GM12873 (cell line): ENCODE results near the gene G6PC3.

Source experiments
- TF ChIP-seq, protein P1 (sequence below): IDR thresholded peaks from 2 replicates; pipeline ENCODE4 v1.5.1; 2012; ENCODE audit warnings: low read depth, mild to moderate bottlenecking, moderate library complexity, low read length, control low read depth; ENCODE audit not compliant: insufficient read depth; ENCODE audit errors: missing control alignments

Gene G6PC3

DNA sequence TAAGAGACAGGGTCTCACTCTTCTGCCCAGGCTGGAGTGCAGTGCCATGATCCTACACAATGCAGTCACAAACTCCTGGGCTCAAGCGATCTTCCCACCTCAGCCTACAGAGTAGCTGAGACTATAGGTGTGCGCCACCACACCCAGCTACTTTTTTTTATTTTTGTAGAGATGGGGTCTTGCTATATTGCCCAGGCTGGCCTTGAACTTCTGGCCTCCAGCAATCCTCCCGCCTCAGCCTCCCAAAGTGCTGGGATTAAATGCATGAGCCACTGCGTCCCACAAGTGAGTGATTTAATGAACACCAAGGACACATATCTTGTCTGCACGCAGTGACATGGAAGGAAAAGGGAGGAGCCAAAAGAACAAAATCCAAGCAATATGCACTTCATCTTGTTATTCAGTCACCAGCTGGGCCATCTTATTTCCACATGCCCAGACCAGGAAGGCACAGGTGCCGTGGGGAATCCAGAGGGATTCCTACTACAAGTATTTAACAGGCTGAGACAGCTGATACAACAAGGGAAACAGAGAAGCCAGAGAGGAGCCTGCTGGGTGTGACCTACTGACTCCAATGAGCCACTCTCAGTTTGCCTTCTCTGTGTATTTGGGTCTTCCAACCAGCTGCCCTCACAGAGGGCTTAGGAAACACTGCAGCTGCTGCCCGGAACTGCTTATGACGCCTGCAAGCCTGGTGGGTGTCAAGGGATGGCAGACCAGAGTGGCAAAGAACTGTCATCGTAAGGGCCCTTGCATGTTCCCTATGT lies 21.1 kb upstream of the G6PC3 start:
- TF ChIP-seq, protein P1, sequence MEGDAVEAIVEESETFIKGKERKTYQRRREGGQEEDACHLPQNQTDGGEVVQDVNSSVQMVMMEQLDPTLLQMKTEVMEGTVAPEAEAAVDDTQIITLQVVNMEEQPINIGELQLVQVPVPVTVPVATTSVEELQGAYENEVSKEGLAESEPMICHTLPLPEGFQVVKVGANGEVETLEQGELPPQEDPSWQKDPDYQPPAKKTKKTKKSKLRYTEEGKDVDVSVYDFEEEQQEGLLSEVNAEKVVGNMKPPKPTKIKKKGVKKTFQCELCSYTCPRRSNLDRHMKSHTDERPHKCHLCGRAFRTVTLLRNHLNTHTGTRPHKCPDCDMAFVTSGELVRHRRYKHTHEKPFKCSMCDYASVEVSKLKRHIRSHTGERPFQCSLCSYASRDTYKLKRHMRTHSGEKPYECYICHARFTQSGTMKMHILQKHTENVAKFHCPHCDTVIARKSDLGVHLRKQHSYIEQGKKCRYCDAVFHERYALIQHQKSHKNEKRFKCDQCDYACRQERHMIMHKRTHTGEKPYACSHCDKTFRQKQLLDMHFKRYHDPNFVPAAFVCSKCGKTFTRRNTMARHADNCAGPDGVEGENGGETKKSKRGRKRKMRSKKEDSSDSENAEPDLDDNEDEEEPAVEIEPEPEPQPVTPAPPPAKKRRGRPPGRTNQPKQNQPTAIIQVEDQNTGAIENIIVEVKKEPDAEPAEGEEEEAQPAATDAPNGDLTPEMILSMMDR = no peak

DNA sequence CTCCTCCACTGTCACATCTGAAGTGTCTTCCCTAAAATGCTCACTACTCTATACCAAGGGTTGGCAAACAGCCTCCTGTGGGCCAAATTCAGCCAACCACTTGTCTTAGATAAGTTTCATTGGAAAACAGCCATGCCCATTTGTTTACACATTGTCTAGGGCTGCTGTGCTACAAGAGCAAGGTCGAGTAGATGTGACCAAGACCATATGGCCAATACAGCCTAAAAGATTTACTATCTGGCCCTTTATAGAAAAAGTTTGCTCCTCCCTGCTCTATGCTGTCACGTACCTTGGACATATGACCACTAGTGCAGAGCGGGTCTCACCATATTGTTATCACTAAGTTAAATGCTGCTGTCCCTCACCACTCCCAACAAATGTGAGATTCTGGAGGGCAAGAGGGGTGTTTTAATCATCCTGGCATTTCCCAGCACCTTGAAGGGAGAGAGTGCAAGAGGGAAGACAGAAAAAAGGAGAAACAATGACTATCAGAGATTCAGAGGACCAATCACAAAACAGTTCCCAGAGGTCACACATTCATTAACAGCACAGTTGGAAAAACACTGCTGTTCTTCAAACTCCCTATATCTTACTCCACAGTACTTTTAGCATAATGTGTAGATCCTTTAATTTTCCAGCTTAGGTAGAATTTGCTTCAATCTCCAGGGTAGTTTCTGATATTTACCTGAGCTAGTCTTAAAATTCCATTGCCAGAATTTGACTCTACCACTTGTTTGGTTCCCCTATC lies 17.2 kb upstream of the G6PC3 start:
- TF ChIP-seq, protein P1 = no peak

DNA sequence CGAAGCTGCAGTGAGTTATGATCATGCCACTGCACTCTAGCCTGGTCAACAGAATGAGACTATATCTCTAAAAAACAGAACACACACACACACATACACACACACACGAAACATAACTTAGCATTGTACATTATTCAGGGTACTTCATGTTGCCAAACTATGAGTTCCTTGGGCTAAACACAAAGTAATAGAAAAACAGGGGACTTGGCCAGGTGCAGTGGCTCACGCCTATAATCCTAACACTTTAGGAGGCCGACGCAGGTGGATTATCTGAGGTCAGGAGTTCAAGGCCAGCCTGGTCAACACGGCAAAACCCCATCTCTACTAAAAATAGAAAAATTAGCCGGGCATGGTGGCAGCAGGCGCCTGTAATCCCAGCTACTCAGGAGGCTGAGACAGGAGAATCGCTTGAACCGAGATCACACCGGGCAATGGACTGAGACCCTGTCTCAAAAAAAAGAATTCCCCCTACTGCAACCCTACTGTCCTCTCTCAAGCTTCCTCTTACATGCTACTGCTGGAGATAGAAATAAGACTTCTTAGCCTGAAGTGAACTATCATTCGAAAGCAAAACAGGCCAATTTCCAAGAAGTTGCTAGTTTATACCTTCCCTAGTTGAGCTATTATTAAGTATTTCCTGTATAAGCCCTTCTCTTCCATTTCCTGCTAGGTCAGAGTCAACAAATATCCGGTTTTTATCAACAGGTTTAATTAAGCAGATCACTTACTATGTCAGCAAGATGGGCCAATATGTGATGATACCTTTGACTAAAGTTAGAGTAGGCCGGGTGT lies 11.2 kb upstream of the G6PC3 start:
- TF ChIP-seq, protein P1 = no peak

DNA sequence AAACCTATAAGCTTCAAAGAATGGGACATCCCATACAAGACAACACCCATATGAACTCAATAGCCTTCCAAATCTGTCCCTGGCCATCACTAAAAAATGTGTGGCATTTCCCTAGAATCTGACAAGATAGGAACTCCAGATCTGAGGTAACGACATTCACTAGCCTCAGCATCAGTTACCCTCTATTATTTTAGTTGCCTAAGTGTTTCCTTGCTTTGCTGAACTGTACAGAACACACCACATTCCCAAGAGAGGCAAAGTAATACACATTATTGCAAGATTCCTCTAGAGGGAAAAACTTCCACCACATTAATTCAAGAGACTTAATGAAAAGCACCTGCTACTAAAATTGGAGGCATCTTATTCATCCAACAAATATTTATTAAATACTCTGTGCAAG lies 9.1 kb upstream of the G6PC3 start:
- TF ChIP-seq, protein P1 = no peak

DNA sequence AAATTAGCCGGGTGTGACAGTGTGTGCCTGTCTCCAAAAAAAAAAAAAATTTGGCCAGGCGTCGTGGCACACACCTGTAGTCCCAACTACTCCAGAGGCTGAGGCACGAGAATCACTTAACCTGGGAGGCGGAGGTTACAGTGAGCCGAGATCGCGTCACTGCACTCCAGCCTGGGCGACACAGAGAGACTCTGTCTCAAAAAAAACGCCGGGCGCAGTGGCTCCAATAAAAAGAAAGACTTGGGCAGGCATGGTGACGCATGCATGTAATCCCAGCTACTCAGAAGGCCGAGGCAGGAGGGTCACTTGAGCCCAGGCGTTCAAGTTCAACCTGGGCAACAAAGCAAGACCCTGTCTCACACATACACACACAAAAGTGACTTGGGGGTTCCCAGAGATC lies 7.7 kb upstream of the G6PC3 start:
- TF ChIP-seq, protein P1 = no peak

DNA sequence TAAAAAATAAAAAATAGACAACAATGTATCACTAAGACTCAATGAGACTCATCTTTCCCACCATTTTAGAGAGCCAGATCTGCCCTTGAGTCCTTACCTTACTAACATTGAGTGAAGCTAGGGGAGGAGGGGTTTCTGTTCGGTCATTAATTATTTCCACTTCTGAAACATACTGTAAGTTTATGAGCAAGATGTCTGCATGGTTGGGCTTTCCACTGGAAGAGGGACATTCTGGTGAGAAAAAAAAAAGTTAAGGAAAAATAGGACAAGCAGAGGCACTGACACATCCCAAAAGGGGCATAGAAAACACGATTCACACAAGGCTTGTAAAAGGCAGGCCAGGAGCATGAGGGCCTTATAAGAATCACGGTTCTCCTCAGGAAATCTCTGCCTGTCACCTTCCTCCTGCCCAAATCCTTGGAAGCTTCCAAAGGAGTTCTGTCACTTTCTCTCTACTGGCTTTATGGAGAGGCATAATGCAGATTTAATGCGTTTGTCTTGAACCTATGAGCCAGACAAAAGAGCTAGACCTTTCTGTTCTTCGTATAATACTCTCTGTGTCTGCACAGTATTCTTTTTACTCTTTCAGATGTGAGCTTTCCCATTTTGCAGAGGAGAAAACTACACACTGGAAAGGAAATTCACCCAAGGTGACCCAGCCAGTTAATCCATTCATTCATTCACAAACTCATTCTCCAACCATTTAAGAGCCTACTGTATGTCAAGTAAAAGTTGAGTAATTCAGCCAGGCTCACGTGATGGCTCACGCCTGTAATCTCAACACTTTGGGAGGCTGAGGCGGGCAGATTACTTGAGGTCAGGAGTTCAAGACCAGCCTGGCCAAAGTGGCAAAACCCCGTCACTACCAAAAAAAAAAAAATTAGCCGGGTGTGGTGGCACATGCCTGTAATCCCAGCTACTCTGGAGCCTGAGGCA lies 6.6 kb upstream of the G6PC3 start:
- TF ChIP-seq, protein P1 = no peak
